ENCODE measurements around the gene PNPLA5.

The PNPLA5 gene

DNA sequence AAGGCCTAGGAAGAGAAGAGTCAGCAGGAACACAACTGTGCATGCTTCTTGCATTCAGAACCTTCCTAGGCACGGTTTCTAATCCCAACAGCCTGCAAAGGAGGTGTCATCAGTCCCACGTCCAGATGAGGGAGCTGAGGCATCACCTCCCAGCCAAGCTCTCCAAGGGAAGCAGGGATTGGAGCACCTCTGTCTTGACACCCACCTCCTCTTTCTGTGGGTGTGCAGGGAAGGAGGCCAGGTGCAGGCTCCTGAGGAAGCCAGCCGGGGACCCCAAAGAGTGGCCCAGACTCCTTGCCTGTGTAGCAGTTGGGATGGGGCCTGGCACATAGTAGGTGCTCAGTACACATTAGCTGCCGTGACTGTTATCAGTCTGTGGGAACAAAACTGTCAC is 2.0 kb downstream of the PNPLA5 start:
- TF ChIP-seq CREB1 (IDR thresholded peaks at IDR 0.05; ENCODE audit: low read depth): no peak
- no peak for TF ChIP-seq RAD21 (IDR thresholded peaks at IDR 0.05; ENCODE audit: low read depth)
- no peak for TF ChIP-seq FOXM1 (IDR thresholded peaks at IDR 0.05; ENCODE audit: borderline replicate concordance, low read depth)
- TF ChIP-seq, protein P1, sequence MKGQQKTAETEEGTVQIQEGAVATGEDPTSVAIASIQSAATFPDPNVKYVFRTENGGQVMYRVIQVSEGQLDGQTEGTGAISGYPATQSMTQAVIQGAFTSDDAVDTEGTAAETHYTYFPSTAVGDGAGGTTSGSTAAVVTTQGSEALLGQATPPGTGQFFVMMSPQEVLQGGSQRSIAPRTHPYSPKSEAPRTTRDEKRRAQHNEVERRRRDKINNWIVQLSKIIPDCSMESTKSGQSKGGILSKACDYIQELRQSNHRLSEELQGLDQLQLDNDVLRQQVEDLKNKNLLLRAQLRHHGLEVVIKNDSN (IDR thresholded peaks at IDR 0.05): no peak
- TF ChIP-seq EP300 (IDR thresholded peaks at IDR 0.05; ENCODE audit: borderline replicate concordance): no peak
- no peak for TF ChIP-seq NFIC (IDR thresholded peaks at IDR 0.05)
- TF ChIP-seq YY1 (IDR thresholded peaks at IDR 0.05; ENCODE audit: low read depth): no peak
- TF ChIP-seq MAX (IDR thresholded peaks at IDR 0.05): no peak

GRCh38 chr22:43889201-43889859 is 2.5 kb downstream of the PNPLA5 start:
- TF ChIP-seq EP300 (IDR thresholded peaks at IDR 0.05; ENCODE audit: borderline replicate concordance) (no peak), TEAD4 (IDR thresholded peaks at IDR 0.05) (no peak), ZBTB7A (IDR thresholded peaks at IDR 0.05; ENCODE audit: low read depth) (no peak), FOXM1 (IDR thresholded peaks at IDR 0.05; ENCODE audit: borderline replicate concordance, low read depth) (no peak), CREB1 (IDR thresholded peaks at IDR 0.05; ENCODE audit: low read depth) (no peak), NFIC (IDR thresholded peaks at IDR 0.05) (no peak)
- TF ChIP-seq, protein P1 (IDR thresholded peaks at IDR 0.05): no peak

DNA sequence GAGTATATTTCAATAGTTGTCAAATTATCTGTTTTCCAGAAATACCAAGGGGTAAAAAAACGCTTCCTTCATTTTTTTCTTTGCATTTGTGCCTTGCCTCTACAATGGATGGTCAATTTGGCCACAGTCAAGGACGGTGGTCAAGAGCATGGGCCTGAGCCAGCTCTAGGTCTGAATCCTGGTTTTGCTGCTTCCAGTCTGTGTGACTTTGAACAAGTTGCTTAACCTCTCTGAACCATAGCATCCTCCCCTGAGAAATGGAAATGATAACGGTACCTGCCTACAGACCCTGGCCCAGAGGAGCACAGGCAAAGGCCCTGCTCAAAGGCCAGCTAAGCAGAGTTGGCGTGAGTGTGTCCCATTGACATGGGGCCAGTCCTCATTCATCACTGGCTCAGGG is 3.1 kb downstream of the PNPLA5 start:
- no peak for TF ChIP-seq YY1 (IDR thresholded peaks at IDR 0.05; ENCODE audit: low read depth)
- TF ChIP-seq RAD21 (IDR thresholded peaks at IDR 0.05; ENCODE audit: low read depth): no peak
- TF ChIP-seq REST (IDR thresholded peaks at IDR 0.05; ENCODE audit: low read depth): no peak
- no peak for TF ChIP-seq NFIC (IDR thresholded peaks at IDR 0.05)
- TF ChIP-seq CEBPB (IDR thresholded peaks at IDR 0.05): no peak
- TF ChIP-seq, protein P1 (IDR thresholded peaks at IDR 0.05): no peak
- no peak for TF ChIP-seq CREB1 (IDR thresholded peaks at IDR 0.05; ENCODE audit: low read depth)
- TF ChIP-seq EGR1 (IDR thresholded peaks at IDR 0.05): no peak
- no peak for TF ChIP-seq EP300 (IDR thresholded peaks at IDR 0.05; ENCODE audit: borderline replicate concordance)

DNA sequence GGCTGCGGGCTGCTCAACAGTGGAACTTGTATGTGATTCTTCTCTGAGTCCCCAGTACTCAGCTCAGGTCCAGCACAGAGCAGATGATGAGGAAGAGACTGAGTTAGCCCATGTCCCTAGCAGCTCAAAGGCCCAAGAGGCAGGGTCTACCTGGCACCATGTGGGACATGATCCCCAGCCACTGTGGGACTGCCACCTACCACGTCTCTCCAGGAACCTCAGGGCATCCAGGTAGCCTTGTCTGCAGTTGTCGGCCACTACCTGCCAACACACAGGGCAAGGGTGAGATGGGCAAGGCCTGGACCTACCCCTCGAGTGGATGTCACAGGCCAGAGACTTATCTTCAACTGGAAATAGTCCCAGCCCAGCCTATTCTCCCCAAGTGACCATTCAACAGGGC is 4.4 kb downstream of the PNPLA5 start:
- no peak for TF ChIP-seq ZBTB7A (IDR thresholded peaks at IDR 0.05; ENCODE audit: low read depth)
- no peak for TF ChIP-seq EGR1 (IDR thresholded peaks at IDR 0.05)
- TF ChIP-seq TCF12 (IDR thresholded peaks at IDR 0.05; ENCODE audit: low read depth): no peak
- no peak for TF ChIP-seq TAF1 (IDR thresholded peaks at IDR 0.05; ENCODE audit: low read depth)
- TF ChIP-seq NFIC (IDR thresholded peaks at IDR 0.05): no peak
- no peak for TF ChIP-seq TEAD4 (IDR thresholded peaks at IDR 0.05)
- TF ChIP-seq FOXM1 (IDR thresholded peaks at IDR 0.05; ENCODE audit: borderline replicate concordance, low read depth): no peak
- no peak for TF ChIP-seq MAX (IDR thresholded peaks at IDR 0.05)
- TF ChIP-seq EP300 (IDR thresholded peaks at IDR 0.05; ENCODE audit: borderline replicate concordance): no peak
- TF ChIP-seq CREB1 (IDR thresholded peaks at IDR 0.05; ENCODE audit: low read depth): no peak
- TF ChIP-seq RAD21 (IDR thresholded peaks at IDR 0.05; ENCODE audit: low read depth): no peak
- no peak for TF ChIP-seq CEBPB (IDR thresholded peaks at IDR 0.05)
- TF ChIP-seq, protein P1 (IDR thresholded peaks at IDR 0.05): no peak

DNA sequence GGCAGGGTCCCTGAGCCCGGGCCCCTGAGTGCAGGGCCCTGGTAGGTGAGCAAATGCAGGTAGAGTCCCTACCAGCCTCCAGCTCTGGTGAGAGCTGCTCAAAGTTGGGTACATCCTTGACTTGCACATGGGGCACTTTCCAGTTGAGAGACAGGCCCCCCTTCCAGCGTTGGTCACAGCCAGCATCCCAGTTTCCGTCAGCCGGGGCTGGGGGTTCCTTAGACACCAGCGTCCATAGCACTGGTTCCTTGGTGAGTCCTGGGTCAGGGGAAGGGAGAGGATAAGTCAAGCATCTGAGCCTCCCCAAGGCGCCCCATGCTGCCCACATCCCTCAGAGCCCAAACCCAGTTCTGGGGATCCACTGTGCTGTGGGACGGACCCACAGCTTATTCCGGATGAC is 5.6 kb downstream of the PNPLA5 start:
- TF ChIP-seq MAX (IDR thresholded peaks at IDR 0.05): no peak
- no peak for TF ChIP-seq CEBPB (IDR thresholded peaks at IDR 0.05)
- TF ChIP-seq YY1 (IDR thresholded peaks at IDR 0.05; ENCODE audit: low read depth): no peak
- TF ChIP-seq EP300 (IDR thresholded peaks at IDR 0.05; ENCODE audit: borderline replicate concordance): no peak
- TF ChIP-seq, protein P1 (IDR thresholded peaks at IDR 0.05): no peak
- TF ChIP-seq ZBTB7A (IDR thresholded peaks at IDR 0.05; ENCODE audit: low read depth): no peak
- no peak for TF ChIP-seq TEAD4 (IDR thresholded peaks at IDR 0.05)
- TF ChIP-seq EGR1 (IDR thresholded peaks at IDR 0.05): no peak
- no peak for TF ChIP-seq FOXM1 (IDR thresholded peaks at IDR 0.05; ENCODE audit: borderline replicate concordance, low read depth)
- TF ChIP-seq RAD21 (IDR thresholded peaks at IDR 0.05; ENCODE audit: low read depth): no peak
- TF ChIP-seq TAF1 (IDR thresholded peaks at IDR 0.05; ENCODE audit: low read depth): no peak
- no peak for TF ChIP-seq NFIC (IDR thresholded peaks at IDR 0.05)
- no peak for TF ChIP-seq CREB1 (IDR thresholded peaks at IDR 0.05; ENCODE audit: low read depth)
- no peak for TF ChIP-seq REST (IDR thresholded peaks at IDR 0.05; ENCODE audit: low read depth)
- TF ChIP-seq TCF12 (IDR thresholded peaks at IDR 0.05; ENCODE audit: low read depth): no peak

Measured in Ishikawa (cell line).